Cardiac septum (tissue), 1 donor: Measurements from ENCODE around the gene MYH10. TPM values are rescaled to one million over a fixed set of nuclear protein-coding genes. Genes with fewer than 3 reads are reported as not detected.

Experiments
- DNase-seq: peaks from one replicate; pipeline ENCODE4 v3.0.0-alpha.2; 2020; ENCODE audit warnings: low spot score
- intact Hi-C: fragments of 100-400 bp; cut with DNase I; formaldehyde crosslinking; loops from one replicate; pipeline ENCODE4 v1.14.0; 2022
- total RNA-seq: library from RNA; stranded (reverse); fragmentation: NEBNext Ultra II Directional; extraction: Animal tissue kit (Norgen Biotek cat#: 25700); gene quantifications from one replicate; pipeline ENCODE4 v1.2.1, GENCODE V29; 2021
- donor health status: DM: no; HTN: no; CAD: no.

The MYH10 gene
- total RNA-seq, 1 donor from 2014 or later, result 45.6 TPM

DNA sequence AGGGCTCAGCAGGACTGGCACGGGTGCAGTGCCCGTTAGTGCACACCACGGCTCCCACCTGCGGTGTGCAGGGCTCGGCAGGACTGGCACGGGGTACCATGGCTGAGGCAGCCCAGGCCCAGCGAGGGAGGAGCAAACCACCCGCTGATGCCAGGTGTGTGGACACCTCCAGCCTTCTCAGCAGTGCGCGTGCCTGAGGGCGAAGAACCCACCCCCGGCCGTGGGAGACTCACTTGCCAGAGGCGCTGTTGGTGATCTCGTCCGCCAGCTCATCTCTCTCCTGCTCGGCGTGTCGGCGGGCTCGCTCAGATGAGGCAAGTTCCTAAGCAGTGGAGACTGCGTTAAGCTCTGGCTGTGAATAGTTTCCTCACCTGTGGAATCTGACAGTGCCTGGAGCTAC is 149.4 kb downstream of the MYH10 start:
- DNase-seq, result no peak
- intact Hi-C loops, result no loop called here

DNA sequence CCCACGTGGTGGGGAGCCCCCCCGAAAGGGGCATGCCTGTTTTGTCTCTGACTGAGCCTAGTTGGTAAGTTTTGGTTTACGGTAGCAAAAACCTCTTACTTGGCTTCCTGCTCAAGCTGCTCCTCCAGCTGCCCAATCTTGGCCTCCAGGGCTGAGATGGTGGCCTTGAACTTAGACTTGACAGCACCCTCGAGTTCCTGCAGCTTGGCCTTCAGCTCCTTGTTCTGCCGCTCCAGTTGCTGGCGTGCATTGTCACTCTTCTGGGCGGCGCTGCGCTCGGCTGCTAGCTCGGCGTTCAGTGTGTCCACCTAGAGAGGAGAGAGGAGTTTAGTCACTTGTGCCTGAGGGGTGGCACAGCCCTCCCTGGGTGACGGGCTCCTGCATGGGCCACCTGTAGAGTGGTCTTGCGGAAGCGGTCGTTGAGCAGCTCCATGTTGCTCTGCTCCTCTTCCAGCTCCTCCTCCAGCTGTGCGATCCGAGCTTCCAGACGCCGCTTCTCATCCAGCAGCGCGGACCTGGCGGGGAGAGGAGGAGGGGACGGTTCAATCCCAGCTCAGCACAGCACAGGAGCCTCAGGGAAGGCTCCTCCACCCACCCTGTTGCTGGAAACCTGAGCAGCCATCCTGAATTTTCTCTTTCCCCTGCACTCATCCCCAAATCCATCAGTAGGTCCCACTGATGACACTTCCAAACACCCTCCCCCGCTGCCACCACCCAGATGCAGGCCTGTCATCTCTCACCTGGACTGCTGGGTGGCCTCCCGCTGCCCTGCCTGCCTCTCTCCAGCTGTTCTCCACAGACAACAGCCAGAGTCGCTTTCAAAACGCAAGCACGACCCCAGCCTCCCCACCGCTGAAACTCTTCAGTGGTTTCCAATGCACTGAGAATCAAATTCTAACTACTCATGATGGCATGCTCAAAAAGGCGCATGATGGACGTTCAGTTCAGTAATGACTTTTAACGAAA is 150.2 kb downstream of the MYH10 start:
- intact Hi-C loops, result no loop called here
- DNase-seq, result no peak

DNA sequence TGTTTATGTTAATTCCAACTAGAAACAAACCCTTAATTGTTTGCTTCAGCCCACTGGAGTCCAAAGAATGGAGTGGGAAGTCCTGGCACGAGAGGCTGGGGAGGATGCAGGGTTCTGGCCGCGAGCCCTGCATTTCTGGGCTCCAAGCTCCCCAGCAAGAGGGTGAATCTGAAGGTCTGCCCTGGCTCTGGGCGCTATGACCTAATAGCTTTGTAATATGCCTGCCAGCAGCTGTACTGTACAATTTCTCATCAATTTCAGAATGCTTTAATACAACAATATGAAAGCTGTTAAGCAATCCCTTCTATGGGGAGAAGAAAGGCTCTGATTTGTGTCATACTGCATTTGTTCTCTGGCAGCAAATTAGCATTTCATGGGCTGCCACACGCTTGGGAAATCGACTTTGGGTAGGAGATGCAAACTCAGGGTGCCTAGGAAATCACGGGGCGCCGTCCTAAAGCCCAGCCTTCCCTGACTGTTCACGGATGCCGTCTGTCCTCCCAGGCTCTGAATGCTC is 151.0 kb downstream of the MYH10 start:
- intact Hi-C loops, result no loop called here
- DNase-seq, result no peak

DNA sequence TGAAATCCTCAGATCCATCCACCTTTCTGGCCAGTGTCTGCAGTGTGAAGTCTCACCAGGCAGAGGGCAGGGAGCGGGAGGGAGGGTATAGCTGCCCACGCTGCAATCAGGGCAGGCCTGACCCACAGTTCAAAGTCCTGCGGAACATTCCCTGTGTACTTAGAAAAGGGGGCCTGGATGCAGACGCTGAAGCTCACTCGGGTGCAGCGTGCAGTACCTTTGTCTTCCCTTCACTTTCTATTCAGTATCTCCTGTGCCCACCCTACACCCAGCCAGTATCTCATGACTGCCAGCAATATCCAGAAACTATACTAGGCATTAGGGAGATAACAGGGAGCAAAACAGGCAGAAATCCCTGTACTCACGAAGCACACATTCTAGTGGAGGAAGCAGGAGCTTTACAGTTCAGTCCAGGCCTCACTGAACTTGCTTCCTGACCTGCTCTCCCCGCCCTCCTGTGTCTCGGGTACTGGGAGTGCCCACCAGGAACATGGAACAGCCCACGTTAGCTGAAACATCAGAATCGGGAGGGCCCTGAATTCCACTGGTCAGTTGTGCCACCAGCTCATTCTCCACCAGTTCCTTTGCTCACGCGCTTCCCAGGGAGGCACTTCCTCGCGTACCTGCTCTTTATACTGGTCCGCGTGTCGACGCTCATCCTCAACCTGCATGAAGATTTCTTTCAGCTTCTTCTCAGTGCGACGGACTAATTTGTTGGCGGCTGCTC is 152.6 kb downstream of the MYH10 start:
- intact Hi-C loops, result no loop called here
- no peak for DNase-seq

DNA sequence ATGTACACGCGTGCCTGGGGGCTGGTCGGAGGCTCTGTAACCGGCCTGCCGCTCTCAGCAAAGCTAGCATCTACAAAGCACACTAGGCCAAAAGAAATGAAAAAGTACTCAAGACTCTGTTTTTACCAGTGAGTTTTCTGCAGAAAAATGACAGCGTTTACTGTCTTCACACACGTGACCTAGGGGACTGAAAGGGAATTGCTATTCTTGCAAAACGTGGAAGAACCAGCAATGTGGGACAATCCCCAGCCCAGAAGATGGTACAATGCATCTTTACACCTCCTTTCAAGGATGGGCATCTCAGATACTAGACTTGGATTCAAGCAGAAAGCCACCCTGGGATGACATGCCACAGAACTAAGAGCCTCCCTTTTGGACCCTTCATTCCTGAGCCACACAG is 153.4 kb downstream of the MYH10 start:
- DNase-seq, result no peak
- intact Hi-C loops, result no loop called here

DNA sequence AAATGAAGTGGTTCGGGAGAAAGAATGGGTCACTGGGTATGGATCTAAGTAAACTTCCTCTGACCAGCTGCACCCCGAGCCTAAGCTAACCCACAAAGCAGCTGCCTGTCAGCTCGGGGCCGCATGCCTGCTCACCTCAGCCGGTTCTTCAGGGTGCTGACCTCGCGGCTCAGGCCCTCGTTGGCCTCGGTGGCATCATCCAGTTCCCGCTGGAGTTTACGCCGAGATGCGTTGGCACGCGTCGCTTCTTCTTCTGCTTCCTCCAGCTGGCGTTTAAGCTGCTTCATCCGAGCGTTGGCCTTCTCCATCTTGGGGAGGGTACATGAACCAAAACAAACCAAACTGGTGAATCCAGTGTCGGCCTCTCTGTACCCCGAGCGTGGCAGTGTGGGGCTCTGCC is 153.8 kb downstream of the MYH10 start:
- DNase-seq, result no peak

DNA sequence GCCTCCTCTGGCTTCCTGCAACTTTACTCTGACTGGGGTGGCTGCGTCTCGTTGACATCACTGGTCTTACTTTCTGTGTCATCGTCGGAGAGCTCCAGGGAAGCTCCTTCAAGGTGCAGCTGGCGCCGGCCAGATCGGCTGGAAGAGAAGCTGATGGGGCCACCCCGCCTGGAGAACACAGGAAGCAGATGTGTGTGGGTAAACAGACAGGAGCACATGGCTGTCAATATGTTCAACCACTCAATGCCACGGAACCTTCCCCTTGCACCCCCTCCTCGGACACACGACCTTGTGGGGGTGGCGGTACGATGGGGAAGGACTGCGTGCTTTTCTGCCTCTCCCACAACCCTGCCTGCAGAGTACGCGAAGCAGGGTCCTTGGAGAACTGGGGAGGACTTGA is 154.7 kb downstream of the MYH10 start:
- intact Hi-C loops, result no loop called here
- no peak for DNase-seq

More for the DNA sequence above, 153.8 kb downstream of the MYH10 start:
- intact Hi-C loops, result no loop called here

DNA sequence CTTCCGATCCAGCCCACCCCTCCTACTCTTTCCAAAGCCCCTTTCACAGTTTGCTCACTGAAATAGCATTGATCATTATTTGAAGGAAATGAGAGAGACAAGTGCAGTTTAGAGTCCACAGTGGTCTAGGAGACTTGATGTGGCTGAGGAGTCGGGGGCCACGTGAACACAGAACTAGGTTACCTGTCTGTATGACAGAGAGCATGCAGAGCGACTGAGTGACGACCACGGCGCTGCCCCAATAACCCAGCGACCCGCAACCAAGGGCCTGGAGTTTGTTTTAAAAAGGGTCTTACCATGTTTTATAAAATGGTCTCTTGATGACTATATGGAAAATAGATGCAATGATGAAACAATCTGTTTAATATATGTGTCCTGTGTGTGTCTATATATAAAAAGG is 155.3 kb downstream of the MYH10 start:
- no peak for DNase-seq
- intact Hi-C loops, result no loop called here

DNA sequence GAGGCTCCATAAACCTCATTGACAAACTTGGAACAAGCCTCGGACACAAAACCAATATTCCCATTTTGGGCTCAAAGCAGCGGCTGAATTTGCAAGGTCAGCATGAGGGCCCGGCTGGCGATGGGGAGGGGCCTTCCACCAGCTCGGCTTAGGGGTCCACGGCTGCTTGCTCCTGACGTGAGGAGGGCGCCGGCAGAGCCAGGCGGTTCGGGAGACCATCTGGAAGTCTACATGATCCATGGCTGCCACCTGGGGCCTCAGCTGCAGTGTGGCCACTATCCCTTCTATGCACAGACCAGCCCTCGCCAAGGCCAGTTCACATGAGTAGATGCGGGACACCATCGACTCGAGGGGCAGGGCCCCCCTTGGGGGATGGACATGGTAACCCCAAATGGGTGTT is 155.7 kb downstream of the MYH10 start:
- intact Hi-C loops, result no loop called here
- DNase-seq, result no peak

DNA sequence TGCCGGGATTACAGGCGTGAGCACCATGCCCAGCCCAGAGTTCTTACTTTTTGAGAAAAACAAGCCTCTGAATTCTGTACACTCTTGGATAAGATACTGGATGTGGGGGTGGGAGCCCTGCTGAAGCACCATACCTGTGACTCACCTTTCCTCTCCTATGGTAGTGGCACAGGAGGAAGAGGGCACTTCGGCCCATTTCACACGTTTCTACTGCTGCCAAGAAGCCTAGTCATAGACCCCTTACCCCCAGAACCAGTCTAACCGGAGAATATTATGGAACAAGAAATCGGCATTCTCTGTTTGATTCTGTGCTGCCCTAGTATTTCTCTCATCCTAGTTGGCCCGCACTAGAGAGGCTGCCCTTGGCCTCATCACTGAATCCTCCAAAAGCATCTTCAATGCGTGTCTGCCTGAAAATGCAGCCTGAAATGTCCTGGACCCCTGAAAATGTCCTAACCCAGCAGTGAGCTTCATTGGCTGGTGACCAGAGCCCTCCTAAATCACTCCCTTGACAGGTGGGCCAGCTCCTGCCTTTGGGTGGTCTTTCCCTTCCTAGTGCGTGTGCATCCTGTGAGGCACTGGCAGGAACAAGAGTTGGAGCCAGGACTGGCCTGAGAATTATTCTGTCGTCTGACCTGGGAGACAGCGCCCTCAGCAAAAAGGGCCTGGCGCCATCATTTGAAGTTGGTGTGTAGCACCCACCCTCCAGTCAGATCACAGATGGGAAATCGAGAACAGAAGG is 156.9 kb downstream of the MYH10 start:
- intact Hi-C loops, result no loop called here

DNA sequence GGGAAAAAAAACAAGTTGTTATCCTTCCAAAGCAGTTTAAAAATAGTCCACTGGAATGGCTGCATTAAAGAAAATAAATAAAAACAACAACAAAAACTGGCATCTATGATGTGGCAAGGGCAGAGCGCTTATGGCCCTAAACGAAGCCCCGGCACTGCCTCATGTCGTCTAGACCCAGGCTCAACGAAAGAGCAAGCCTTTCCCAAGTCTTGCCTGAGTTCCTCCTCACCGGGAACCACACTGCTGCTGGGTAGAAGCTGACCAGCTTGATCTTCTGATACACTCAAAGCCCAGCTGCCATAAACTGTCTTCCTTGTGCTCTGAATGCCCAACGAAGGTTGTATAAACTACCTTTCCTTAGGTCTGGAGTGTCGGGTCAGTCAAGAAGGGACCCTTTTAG is 157.9 kb downstream of the MYH10 start:
- intact Hi-C loops, result no loop called here

More for the DNA sequence above, 156.9 kb downstream of the MYH10 start:
- DNase-seq, result no peak

DNA sequence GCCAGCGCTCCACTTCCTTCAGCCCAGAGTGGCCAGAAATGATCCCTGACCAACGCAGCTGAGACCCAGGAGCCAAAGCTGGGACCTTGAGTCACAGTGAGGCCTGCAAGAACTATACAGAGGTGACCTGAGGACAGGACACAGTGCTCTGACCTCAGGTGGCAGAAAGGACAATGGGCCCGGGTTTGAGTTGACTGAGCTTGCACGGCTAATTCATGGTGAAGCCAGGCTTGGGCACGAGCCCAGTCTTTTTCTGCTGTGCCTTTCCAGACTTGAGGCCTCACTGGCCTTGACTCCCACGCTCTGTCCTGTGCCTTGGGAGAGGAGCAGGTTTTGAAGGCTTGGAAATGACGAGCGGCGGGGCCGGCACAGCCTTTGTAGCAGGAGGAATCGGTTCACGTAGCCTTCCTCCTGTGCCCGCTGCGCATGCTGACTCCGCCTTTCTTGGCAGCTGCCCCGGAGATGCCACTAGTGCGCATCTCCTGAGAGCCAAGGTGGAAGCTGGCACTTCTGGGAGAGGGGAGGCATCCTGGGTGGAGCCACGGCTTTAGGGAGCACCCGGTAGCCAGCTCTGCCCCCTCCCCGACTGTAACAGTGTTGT is 160.0 kb downstream of the MYH10 start:
- intact Hi-C loops, result no loop called here
- peak; percentile 82 for DNase-seq

More for the DNA sequence above, 157.9 kb downstream of the MYH10 start:
- no peak for DNase-seq

DNA sequence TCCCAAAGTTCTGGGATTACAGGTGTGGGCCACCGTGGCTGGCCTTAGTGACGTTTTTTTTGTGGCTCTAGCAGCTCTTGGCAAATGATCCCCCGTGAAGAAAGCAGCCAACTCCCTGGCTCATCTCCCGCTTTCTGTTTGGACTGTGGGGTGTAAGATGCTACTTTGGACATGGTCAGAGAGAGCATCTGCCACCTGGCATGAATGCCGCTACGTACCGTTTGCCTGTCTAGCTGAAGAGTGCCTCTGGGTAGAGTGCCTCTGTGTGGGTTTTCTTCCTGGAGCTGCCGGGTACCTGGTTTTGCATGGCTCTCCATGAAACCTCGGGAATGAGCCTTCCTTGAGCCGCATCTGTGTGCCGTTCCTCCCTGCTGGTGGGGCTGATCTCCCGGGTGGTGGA is 160.6 kb downstream of the MYH10 start:
- no peak for DNase-seq
- intact Hi-C loops, result no loop called here

DNA sequence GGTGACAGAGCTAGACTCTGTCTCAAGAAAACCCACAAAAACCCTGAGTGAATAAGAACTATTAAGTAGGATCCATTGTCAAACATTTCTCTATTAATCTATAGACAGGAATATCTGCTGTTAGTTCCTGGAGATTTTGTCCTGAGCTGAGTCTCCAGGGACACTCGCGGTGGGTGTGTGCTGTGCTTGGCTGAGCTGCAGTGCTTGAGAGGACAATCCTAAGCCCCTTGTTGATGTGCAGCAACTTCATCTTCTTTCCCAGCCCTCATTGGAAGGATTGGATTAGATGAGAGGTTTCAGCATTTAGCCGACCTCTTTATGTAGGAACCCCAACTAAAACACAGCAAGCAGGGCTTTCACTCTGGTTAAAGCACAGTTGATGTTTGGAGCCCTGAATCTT is 161.5 kb downstream of the MYH10 start:
- DNase-seq, result no peak

DNA sequence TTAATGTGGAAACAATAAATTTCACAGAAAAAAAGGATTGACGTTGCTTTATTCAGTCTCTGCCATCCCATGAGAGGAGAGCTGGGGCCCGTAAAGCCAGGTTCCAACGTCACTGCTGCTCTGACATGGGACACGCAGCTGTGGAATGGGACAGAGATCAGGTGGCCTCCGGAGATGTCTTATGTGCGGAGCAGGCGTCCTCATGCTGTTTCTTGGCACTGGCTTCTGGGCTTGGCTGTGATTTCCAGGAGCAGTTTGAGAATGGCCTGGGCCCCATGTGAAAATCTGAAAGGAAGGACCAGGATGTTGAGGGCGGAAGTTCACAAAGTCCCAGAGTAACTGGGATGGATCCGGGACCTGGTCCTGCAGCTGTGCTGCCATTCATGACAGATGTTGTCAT is 162.4 kb downstream of the MYH10 start:
- DNase-seq, result no peak
- intact Hi-C loops, result no loop called here

More for the DNA sequence above, 161.5 kb downstream of the MYH10 start:
- intact Hi-C loops, result no loop called here

DNA sequence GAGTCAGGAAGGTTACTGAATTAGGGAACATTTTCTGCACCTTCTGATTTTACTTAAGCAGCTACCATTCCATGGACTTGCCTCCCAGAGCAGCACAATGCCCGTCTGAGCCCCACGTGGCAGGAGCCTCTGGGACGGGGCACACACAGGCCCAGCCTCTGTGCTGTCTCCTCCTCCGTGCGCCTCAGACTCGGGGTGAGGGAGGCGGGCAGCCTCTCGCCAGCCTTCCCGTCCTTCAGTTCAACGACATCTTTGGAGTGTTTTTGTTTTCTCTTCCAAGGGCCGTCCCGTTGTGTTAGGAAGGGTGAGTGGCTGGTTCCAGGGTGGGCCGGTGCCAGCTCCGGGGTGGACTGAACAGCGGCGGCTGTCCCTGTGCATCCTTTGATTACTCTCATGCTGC is 163.0 kb downstream of the MYH10 start:
- intact Hi-C loops, result no loop called here
- no peak for DNase-seq

DNA sequence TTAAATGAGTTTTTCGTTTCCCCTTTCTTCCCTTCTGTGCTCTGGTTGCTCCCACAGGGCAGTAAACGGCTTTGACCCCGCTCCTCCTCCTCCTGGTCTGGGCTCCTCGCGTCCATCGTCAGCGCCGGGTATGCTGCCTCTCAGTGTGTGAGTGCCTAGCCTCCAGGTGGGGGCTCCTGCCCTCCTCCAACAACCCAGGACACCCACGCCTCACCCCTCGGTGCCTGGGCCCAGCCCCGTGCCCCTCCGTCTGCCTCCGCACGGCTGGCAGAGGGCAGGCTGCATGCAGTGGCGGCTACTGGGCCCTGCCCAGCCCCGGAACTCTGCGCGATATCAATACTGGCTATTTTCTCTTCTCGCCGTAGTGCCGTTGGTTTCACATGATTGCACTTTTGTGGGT is 163.7 kb downstream of the MYH10 start:
- no peak for DNase-seq
- intact Hi-C loops, result no loop called here

DNA sequence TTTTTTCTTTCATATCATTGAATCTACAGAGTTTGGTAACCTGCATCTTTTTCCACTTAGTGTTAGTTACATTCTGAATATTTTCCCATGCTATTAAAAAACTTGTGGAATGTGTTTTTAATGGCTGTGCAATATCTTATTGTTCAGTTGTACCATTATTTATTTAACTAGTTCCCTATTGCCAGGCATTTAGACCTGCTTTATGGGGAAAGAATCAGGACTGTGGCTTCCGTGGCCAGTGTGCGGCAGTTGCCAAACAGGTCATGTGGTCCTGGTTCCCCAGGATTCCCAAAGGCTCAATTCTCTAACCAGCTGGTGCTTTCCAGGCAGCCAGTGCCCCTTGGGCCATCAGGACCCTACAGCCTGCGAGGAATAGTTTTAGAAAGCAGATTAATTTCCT is 164.1 kb downstream of the MYH10 start:
- intact Hi-C loops, result no loop called here
- DNase-seq, result no peak

DNA sequence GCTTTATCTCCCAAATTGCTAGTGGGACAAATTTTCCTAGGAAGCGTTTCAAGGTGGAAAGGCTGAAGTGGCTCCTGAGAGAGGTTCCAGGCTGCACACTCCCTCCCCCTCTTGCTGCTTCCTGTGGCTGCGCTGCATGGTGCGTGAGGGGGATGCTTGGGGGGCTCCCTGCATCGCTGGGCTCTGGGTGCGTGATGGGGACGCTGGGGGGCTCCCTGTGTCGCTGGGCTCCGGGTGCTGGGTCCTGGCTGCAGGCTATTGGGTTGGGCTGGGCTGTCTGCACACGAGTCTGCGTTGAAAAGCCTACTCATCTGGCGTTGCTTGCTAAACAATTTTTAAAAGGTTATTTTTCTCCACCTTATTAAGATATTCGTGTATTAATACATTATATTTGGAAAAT is 164.8 kb downstream of the MYH10 start:
- intact Hi-C loops, result no loop called here
- no peak for DNase-seq

DNA sequence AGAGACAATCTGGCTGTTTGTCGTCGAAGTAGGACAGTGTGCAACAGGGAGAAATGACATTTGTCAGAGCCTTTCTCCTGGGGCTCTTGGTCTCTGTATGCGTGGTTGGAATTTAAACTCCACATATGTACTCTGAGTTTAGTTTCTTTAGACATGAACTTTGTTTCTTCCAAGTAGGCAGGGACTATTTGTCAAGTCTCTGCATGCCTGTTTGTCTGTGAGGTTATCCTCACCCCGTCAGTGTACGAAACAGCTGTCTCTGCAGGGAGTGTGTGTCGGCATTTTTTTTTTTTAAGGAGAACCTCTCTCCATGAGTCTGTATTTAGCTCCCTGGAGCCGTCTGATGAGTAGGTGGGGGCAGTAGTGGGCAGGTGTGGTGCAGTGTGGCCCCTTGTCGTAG is 165.2 kb downstream of the MYH10 start:
- DNase-seq, result no peak
- intact Hi-C loops, result no loop called here
